HCT116 (cell line): ENCODE measurements around the gene SUOX. TPM values are rescaled to one million over a fixed set of nuclear protein-coding genes. Genes with fewer than 3 reads are reported as not detected.

Source experiments
- ATAC-seq: fragments of 200-7000 bp; cut with Tn5 transposase; 2 replicates; pipeline ENCODE4 v1.9.1; 2020; ENCODE audit warnings: mild to moderate bottlenecking, moderate library complexity
- BruUV-seq: library from RNA; stranded (reverse); fragments of 400-500 nt; replicated peaks from 2 replicates; lab custom pipeline; 2021; lab: Mats Ljungman, UMichigan
- CTCF ChIA-PET: fragments of 300-600 bp; sonication (Branson Sonifier 250); formaldehyde crosslinking; loops from one replicate; lab custom pipeline; 2021; ENCODE audit warnings: antibody characterized with exemption; lab: Charles Lee
- POLR2A ChIA-PET: fragments of 300-600, 350-600 bp; sonication (Branson Sonifier 250); formaldehyde crosslinking; loops from one replicate; lab custom pipeline; 2021; ENCODE audit warnings: antibody characterized with exemption; lab: Charles Lee
- RAD21 ChIA-PET, 2 experiments: fragments of 300-600 bp; sonication (Branson Sonifier 250); formaldehyde crosslinking; loops; one replicate each; lab custom pipeline; 2023; ENCODE audit warnings: low total read pairs in 2 of 2; ENCODE audit not compliant: uncharacterized antibody in 2 of 2, unreplicated experiment in 2 of 2, low non-redundant PET in 1 of 2; lab: Charles Lee
- DNase-seq: peaks from one replicate; pipeline ENCODE4 v3.0.0-alpha.2; 2010; ENCODE audit warnings: low read depth, low spot score
- H2AFZ ChIP-seq: fragments of 200-600 bp; shearing (Covaris generic), sonication (generic); 2 replicates; pipeline ENCODE4 v1.6.1; 2017; ENCODE audit warnings: low read depth, mixed run types, mixed read lengths, antibody characterized with exemption, low read length; ENCODE audit not compliant: poor library complexity, severe bottlenecking
- H3K27ac ChIP-seq: 2 replicates; pipeline ENCODE4 v1.5.1; 2012; ENCODE audit warnings: low read depth, low read length
- H3K27me3 ChIP-seq: fragments of 200-600 bp; sonication (generic); 2 replicates; pipeline ENCODE4 v1.6.1; 2016; ENCODE audit warnings: mixed run types, low read length, mixed read lengths; ENCODE audit not compliant: insufficient read depth
- H3K36me3 ChIP-seq, 2 experiments: fragments of 200-500 bp in 1 of 2; fragments of 200-600 bp in 1 of 2; sonication (Bioruptor generic) in 1 of 2; sonication (generic) in 1 of 2; 2 replicates each; pipeline versions ENCODE4 v1.5.1 to v1.6.1; 2014 to 2016; ENCODE audit warnings: low read length in 2 of 2, inconsistent platforms in 1 of 2, mixed read lengths in 1 of 2, mixed run types in 1 of 2; ENCODE audit not compliant: insufficient read depth in 2 of 2, control insufficient read depth in 1 of 2
- H3K4me1 ChIP-seq, 2 experiments: fragments of 200-600 bp in 1 of 2; sonication (generic) in 1 of 2; 2 replicates each; pipeline versions ENCODE4 v1.5.1 to v1.6.1; 2012 to 2017; ENCODE audit warnings: low read length in 2 of 2, inconsistent platforms in 1 of 2, mild to moderate bottlenecking in 1 of 2, mixed read lengths in 1 of 2, mixed run types in 1 of 2, moderate library complexity in 1 of 2; ENCODE audit not compliant: insufficient read depth in 2 of 2, control insufficient read depth in 1 of 2
- H3K4me2 ChIP-seq: fragments of 200-600 bp; sonication (generic); 2 replicates; pipeline ENCODE4 v1.6.1; 2017; ENCODE audit warnings: mixed run types, low read length, mixed read lengths
- H3K4me3 ChIP-seq, 2 experiments: fragments of 200-600 bp in 1 of 2; sonication (generic) in 1 of 2; replicated peaks in 1 of 2; 2 replicates each; pipeline ENCODE4 v1.5.1; 2011 to 2016; ENCODE audit warnings: low read length in 2 of 2, control low read depth in 1 of 2, low read depth in 1 of 2, mild to moderate bottlenecking in 1 of 2, mixed read lengths in 1 of 2, mixed run types in 1 of 2
- H3K79me2 ChIP-seq: fragments of 200-600 bp; sonication (generic); 2 replicates; pipeline ENCODE4 v1.6.1; 2017; ENCODE audit warnings: mild to moderate bottlenecking, mixed run types, low read length, moderate library complexity, mixed read lengths; ENCODE audit not compliant: insufficient read depth
- H3K9ac ChIP-seq: fragments of 200-600 bp; sonication (generic); 2 replicates; pipeline ENCODE4 v1.6.1; 2016; ENCODE audit warnings: low read length, mixed read lengths
- H3K9me2 ChIP-seq: fragments of 200-600 bp; sonication (generic), shearing (Covaris generic); 2 replicates; pipeline ENCODE4 v1.6.1; 2017; ENCODE audit warnings: mixed run types, mild to moderate bottlenecking, moderate library complexity; ENCODE audit not compliant: insufficient read depth
- H3K9me3 ChIP-seq, 2 experiments: fragments of 200-500 bp in 1 of 2; fragments of 200-600 bp in 1 of 2; sonication (Bioruptor generic) in 1 of 2; sonication (generic) in 1 of 2; 2 replicates each; pipeline ENCODE4 v1.6.1; 2014 to 2017; ENCODE audit warnings: low read length in 2 of 2, mixed read lengths in 2 of 2, inconsistent platforms in 1 of 2, low read depth in 1 of 2, mild to moderate bottlenecking in 1 of 2, mixed run types in 1 of 2, moderate library complexity in 1 of 2; ENCODE audit not compliant: control insufficient read depth in 1 of 2, insufficient read depth in 1 of 2
- H4K20me1 ChIP-seq: fragments of 200-600 bp; sonication (generic), shearing (Covaris generic); 2 replicates; pipeline ENCODE4 v1.6.1; 2017; ENCODE audit warnings: mixed run types, mild to moderate bottlenecking, moderate library complexity; ENCODE audit not compliant: insufficient read depth
- CBX3 ChIP-seq: IDR thresholded peaks from 2 replicates; pipeline ENCODE4 v1.6.1; 2012; ENCODE audit warnings: low read depth
- CEBPB ChIP-seq: IDR thresholded peaks from 2 replicates; pipeline ENCODE4 v1.6.1; 2012; ENCODE audit warnings: low read depth
- EGR1 ChIP-seq: IDR thresholded peaks from 2 replicates; pipeline ENCODE4 v1.6.1; 2012; ENCODE audit warnings: low read depth
- ELF1 ChIP-seq: IDR thresholded peaks from 2 replicates; pipeline ENCODE4 v1.6.1; 2012; ENCODE audit warnings: low read depth, borderline replicate concordance
- EZH2phosphoT487 ChIP-seq: fragments of 200-600 bp; IDR thresholded peaks from 2 replicates; pipeline ENCODE4 v1.6.1; 2018; ENCODE audit warnings: antibody characterized with exemption, borderline replicate concordance
- JUND ChIP-seq: IDR thresholded peaks from 2 replicates; pipeline ENCODE4 v1.6.1; 2012
- POLR2AphosphoS5 ChIP-seq: IDR thresholded peaks from 2 replicates; pipeline ENCODE4 v1.6.1; 2011; ENCODE audit warnings: mild to moderate bottlenecking, low read depth, low read length, moderate library complexity
- RAD21 ChIP-seq: IDR thresholded peaks from 2 replicates; pipeline ENCODE4 v1.6.1; 2012; ENCODE audit warnings: low read depth, mild to moderate bottlenecking
- TCF7L2 ChIP-seq: IDR thresholded peaks from 2 replicates; pipeline ENCODE4 v1.7.0; 2011; ENCODE audit warnings: borderline replicate concordance, inconsistent platforms; ENCODE audit not compliant: insufficient read depth, insufficient read length; ENCODE audit errors: extremely low read depth
- ZFX ChIP-seq: fragments of 450-650 bp; IDR thresholded peaks from 2 replicates; pipeline ENCODE4 v1.6.1; 2017
- intact Hi-C: fragments of 100-400 bp; cut with micrococcal nuclease; formaldehyde crosslinking; loops from 2 replicates; pipeline ENCODE4 v1.10.0; 2022
- total RNA-seq: library from RNA; stranded (reverse); gene quantifications from one replicate; pipeline ENCODE4 v1.2.1, GENCODE V29; 2021; ENCODE audit not compliant: unreplicated experiment
- TF ChIP-seq, protein P1 (sequence below): IDR thresholded peaks from 2 replicates; pipeline ENCODE4 v1.6.1; 2012
- TF ChIP-seq, protein P2 (sequence below), 3 experiments: fragments of 200-600 bp in 1 of 3; sonication (generic) in 1 of 3; IDR thresholded peaks in 2 of 3; conservative IDR thresholded peaks in 1 of 3; 2 replicates each; pipeline ENCODE4 v1.5.1; 2012 to 2017; ENCODE audit warnings: low read depth in 2 of 3, low read length in 2 of 3, antibody characterized with exemption in 1 of 3, borderline replicate concordance in 1 of 3, control low read depth in 1 of 3, mild to moderate bottlenecking in 1 of 3, mixed read lengths in 1 of 3, mixed run types in 1 of 3, moderate library complexity in 1 of 3; ENCODE audit not compliant: insufficient read depth in 1 of 3
- TF ChIP-seq, protein P3 (sequence below): IDR thresholded peaks from 2 replicates; pipeline ENCODE4 v1.6.1; 2011; ENCODE audit warnings: mild to moderate bottlenecking, low read length, moderate library complexity; ENCODE audit not compliant: insufficient replicate concordance; ENCODE audit errors: extremely low read depth
- TF ChIP-seq, protein P4 (sequence below): IDR thresholded peaks from 2 replicates; pipeline ENCODE4 v1.6.1; 2012; ENCODE audit warnings: low read depth

Gene SUOX
- total RNA-seq, 1 experiment from 2014 or later = 18.0 TPM

DNA sequence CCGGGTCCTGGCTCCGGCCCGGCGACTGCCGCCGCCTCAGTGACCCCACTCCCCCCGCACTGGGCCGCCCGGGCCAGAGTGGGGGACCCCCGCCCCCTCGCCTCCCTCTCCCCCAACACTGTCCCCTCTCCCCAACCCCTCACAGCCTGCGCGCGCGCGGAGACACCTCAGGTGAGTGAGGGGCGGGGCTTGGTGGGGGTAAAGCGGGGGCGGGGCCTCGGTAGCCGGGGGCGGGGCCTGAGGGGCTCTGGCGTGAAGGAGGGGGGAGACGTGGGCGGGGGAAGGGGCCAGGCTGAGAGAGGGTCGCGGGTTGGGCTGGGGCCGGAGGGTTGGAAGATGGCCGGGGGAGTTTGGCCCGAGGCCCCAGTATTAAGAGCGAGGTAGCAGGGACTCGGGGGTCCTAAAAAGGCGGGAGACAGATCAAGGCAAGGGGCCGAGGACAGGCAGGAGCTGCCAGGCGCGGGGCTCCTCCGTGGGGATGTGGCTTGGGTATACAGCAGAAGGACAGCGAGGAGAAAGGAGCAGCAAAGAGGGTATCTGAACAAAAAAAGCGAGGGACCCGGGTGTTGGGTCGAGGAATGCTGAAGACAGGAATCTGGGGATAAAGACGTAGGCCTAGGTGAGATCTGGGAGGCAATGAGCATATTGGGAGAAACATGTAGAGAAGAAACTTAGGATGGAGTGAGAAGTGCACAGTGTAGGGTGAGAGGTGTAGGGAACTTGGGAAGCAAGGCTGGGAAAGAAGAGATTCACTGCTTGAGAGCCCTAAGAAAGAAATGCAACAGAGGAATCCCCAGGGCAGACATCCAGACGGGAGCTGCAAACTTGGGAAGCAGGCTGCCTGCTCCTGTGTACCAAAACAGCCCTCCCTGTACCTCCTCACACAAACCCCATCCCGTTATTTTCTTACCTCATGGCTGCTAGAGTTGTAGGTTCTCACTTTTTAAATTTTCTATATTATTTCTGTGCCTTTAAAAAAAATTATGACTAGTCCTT is 10.8 kb downstream of the SUOX start:
- H3K36me3 ChIP-seq = peaks cover 2 to 14% of the 10 kb centered on the region in 2 experiments; a peak in 1 of 4 replicates
- H3K9ac ChIP-seq = peak overlapping the region; percentile 94
- no peak for DNase-seq
- POLR2A ChIA-PET = interaction anchor here (0.7 to 1.8 kb wide), 6 partner anchors 10 to 269 kb away, joined by 3 to 22 read pairs (median 5); partner anchors contain the start of genes RAB5B, SUOX and ZC3H10
- H3K27ac ChIP-seq = peak overlapping the region; percentile 39
- RAD21 ChIA-PET = interaction anchor here in 1 of 2 experiments (0.6 to 0.7 kb wide), 2 partner anchors 10 to 22 kb away, joined by 4 to 6 read pairs; no protein-coding TSS in a partner anchor
- no peaks in the 10 kb centered on the region for H4K20me1 ChIP-seq
- H3K4me1 ChIP-seq = peaks cover 10 to 21% of the 10 kb centered on the region in 2 experiments
- H2AFZ ChIP-seq = no peak overlapping the region
- BruUV-seq = no TSS peak
- H3K9me2 ChIP-seq = no peaks in the 10 kb centered on the region
- CTCF ChIA-PET = interaction anchor here (0.8 to 7.2 kb wide), 4 partner anchors 10 to 269 kb away, joined by 3 to 48 read pairs (median 5); partner anchors contain the start of gene SUOX
- no peaks in the 10 kb centered on the region for H3K9me3 ChIP-seq
- TF ChIP-seq, protein P1, sequence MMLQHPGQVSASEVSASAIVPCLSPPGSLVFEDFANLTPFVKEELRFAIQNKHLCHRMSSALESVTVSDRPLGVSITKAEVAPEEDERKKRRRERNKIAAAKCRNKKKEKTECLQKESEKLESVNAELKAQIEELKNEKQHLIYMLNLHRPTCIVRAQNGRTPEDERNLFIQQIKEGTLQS = no peak
- TF ChIP-seq CEBPB (no peak), CBX3 (no peak), TCF7L2 (no peak), POLR2AphosphoS5 (no peak), EZH2phosphoT487 (no peak), ZFX (no peak), EGR1 (no peak), ELF1 (no peak), JUND (no peak), RAD21 (no peak)
- TF ChIP-seq, protein P2, sequence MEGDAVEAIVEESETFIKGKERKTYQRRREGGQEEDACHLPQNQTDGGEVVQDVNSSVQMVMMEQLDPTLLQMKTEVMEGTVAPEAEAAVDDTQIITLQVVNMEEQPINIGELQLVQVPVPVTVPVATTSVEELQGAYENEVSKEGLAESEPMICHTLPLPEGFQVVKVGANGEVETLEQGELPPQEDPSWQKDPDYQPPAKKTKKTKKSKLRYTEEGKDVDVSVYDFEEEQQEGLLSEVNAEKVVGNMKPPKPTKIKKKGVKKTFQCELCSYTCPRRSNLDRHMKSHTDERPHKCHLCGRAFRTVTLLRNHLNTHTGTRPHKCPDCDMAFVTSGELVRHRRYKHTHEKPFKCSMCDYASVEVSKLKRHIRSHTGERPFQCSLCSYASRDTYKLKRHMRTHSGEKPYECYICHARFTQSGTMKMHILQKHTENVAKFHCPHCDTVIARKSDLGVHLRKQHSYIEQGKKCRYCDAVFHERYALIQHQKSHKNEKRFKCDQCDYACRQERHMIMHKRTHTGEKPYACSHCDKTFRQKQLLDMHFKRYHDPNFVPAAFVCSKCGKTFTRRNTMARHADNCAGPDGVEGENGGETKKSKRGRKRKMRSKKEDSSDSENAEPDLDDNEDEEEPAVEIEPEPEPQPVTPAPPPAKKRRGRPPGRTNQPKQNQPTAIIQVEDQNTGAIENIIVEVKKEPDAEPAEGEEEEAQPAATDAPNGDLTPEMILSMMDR (IDR thresholded peaks at IDR 0.05 in 2 of 3, conservative IDR thresholded peaks at IDR 0.05 in 1 of 3; ENCODE audit: borderline replicate concordance in 1 of 3, insufficient read depth in 1 of 3, low read depth in 2 of 3, low read length in 2 of 3) = no peak
- TF ChIP-seq, protein P3, sequence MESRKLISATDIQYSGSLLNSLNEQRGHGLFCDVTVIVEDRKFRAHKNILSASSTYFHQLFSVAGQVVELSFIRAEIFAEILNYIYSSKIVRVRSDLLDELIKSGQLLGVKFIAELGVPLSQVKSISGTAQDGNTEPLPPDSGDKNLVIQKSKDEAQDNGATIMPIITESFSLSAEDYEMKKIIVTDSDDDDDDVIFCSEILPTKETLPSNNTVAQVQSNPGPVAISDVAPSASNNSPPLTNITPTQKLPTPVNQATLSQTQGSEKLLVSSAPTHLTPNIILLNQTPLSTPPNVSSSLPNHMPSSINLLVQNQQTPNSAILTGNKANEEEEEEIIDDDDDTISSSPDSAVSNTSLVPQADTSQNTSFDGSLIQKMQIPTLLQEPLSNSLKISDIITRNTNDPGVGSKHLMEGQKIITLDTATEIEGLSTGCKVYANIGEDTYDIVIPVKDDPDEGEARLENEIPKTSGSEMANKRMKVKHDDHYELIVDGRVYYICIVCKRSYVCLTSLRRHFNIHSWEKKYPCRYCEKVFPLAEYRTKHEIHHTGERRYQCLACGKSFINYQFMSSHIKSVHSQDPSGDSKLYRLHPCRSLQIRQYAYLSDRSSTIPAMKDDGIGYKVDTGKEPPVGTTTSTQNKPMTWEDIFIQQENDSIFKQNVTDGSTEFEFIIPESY = no peak
- TF ChIP-seq, protein P4, sequence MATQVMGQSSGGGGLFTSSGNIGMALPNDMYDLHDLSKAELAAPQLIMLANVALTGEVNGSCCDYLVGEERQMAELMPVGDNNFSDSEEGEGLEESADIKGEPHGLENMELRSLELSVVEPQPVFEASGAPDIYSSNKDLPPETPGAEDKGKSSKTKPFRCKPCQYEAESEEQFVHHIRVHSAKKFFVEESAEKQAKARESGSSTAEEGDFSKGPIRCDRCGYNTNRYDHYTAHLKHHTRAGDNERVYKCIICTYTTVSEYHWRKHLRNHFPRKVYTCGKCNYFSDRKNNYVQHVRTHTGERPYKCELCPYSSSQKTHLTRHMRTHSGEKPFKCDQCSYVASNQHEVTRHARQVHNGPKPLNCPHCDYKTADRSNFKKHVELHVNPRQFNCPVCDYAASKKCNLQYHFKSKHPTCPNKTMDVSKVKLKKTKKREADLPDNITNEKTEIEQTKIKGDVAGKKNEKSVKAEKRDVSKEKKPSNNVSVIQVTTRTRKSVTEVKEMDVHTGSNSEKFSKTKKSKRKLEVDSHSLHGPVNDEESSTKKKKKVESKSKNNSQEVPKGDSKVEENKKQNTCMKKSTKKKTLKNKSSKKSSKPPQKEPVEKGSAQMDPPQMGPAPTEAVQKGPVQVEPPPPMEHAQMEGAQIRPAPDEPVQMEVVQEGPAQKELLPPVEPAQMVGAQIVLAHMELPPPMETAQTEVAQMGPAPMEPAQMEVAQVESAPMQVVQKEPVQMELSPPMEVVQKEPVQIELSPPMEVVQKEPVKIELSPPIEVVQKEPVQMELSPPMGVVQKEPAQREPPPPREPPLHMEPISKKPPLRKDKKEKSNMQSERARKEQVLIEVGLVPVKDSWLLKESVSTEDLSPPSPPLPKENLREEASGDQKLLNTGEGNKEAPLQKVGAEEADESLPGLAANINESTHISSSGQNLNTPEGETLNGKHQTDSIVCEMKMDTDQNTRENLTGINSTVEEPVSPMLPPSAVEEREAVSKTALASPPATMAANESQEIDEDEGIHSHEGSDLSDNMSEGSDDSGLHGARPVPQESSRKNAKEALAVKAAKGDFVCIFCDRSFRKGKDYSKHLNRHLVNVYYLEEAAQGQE = no peak
- no peaks in the 10 kb centered on the region for H3K79me2 ChIP-seq
- no peaks in the 10 kb centered on the region for H3K27me3 ChIP-seq
- ATAC-seq = peak; percentile 84
- H3K4me3 ChIP-seq = peak overlapping the region; percentile 65 to 97
- intact Hi-C loops = no loop called here
- H3K4me2 ChIP-seq = peak overlapping the region; percentile 100
